ENCODE measurements around the gene GLUD2.
"Not testable (repeated sequence)": the region's sequence is repeated elsewhere in the genome, so short reads cannot be mapped to it uniquely, and the experiment has no call there.

Gene GLUD2

GRCh38 chrX:121052122-121052521, 4.7 kb downstream of the GLUD2 start:
- Histone ChIP-seq H3K4me1 (ENCODE audit: insufficient read depth, poor library complexity, severe bottlenecking) (no peaks in the 10 kb centered on the region), H3K9me3 (ENCODE audit: severe bottlenecking) (no peaks in the 10 kb centered on the region), H3K4me3 (ENCODE audit: severe bottlenecking) (no peak overlapping the region), H3K27ac (ENCODE audit: poor library complexity, severe bottlenecking) (no peak overlapping the region), H3K36me3 (ENCODE audit: low read depth) (no peaks in the 10 kb centered on the region), H3K27me3 (ENCODE audit: insufficient read depth, poor library complexity, severe bottlenecking) (no peaks in the 10 kb centered on the region)
- DNase-seq (ENCODE audit: low spot score) (no peak), ATAC-seq (ENCODE audit: low read depth) (peak; percentile 49; the same call in 1 of the 3 replicates)
- no peak for TF ChIP-seq CTCF (IDR thresholded peaks at IDR 0.05; ENCODE audit: poor library complexity, severe bottlenecking)

GRCh38 chrX:121062289-121062688, 14.9 kb downstream of the GLUD2 start:
- H3K4me3 ChIP-seq (ENCODE audit: severe bottlenecking): no peak overlapping the region
- no peak overlapping the region for H3K27ac ChIP-seq (ENCODE audit: poor library complexity, severe bottlenecking)
- H3K36me3 ChIP-seq (ENCODE audit: low read depth): no peaks in the 10 kb centered on the region
- no peaks in the 10 kb centered on the region for H3K4me1 ChIP-seq (ENCODE audit: insufficient read depth, poor library complexity, severe bottlenecking)
- no peak for TF ChIP-seq CTCF (IDR thresholded peaks at IDR 0.05; ENCODE audit: poor library complexity, severe bottlenecking)
- no peaks in the 10 kb centered on the region for H3K9me3 ChIP-seq (ENCODE audit: severe bottlenecking)
- DNase-seq (ENCODE audit: low spot score) (no peak), ATAC-seq (ENCODE audit: low read depth) (no peak)
- no peaks in the 10 kb centered on the region for H3K27me3 ChIP-seq (ENCODE audit: insufficient read depth, poor library complexity, severe bottlenecking)

GRCh38 chrX:121064579-121064978, 17.2 kb downstream of the GLUD2 start:
- no peak for DNase-seq (ENCODE audit: low spot score)
- TF ChIP-seq CTCF (IDR thresholded peaks at IDR 0.05; ENCODE audit: poor library complexity, severe bottlenecking): no peak
- Histone ChIP-seq H3K9me3 (ENCODE audit: severe bottlenecking) (no peaks in the 10 kb centered on the region), H3K27me3 (ENCODE audit: insufficient read depth, poor library complexity, severe bottlenecking) (no peaks in the 10 kb centered on the region), H3K4me3 (ENCODE audit: severe bottlenecking) (no peak overlapping the region), H3K36me3 (ENCODE audit: low read depth) (no peaks in the 10 kb centered on the region), H3K4me1 (ENCODE audit: insufficient read depth, poor library complexity, severe bottlenecking) (no peaks in the 10 kb centered on the region), H3K27ac (ENCODE audit: poor library complexity, severe bottlenecking) (no peak overlapping the region)
- no peak for ATAC-seq (ENCODE audit: low read depth)

- H3K9me3 ChIP-seq (ENCODE audit: severe bottlenecking); H3K4me3 ChIP-seq (ENCODE audit: severe bottlenecking); ATAC-seq (ENCODE audit: low read depth); H3K27me3 ChIP-seq (ENCODE audit: insufficient read depth, poor library complexity, severe bottlenecking); DNase-seq (ENCODE audit: low spot score); H3K36me3 ChIP-seq (ENCODE audit: low read depth); H3K27ac ChIP-seq (ENCODE audit: poor library complexity, severe bottlenecking); H3K4me1 ChIP-seq (ENCODE audit: insufficient read depth, poor library complexity, severe bottlenecking): not testable (repeated sequence)
Measured at GRCh38 chrX:121084247-121084646, 36.8 kb downstream of the GLUD2 start.

- no peak for DNase-seq (ENCODE audit: low spot score)
- Histone ChIP-seq H3K9me3 (ENCODE audit: severe bottlenecking) (no peaks in the 10 kb centered on the region), H3K4me3 (ENCODE audit: severe bottlenecking) (no peak overlapping the region), H3K27me3 (ENCODE audit: insufficient read depth, poor library complexity, severe bottlenecking) (no peaks in the 10 kb centered on the region), H3K36me3 (ENCODE audit: low read depth) (no peaks in the 10 kb centered on the region), H3K27ac (ENCODE audit: poor library complexity, severe bottlenecking) (no peak overlapping the region), H3K4me1 (ENCODE audit: insufficient read depth, poor library complexity, severe bottlenecking) (no peaks in the 10 kb centered on the region)
- no peak for ATAC-seq (ENCODE audit: low read depth)
- no peak for TF ChIP-seq CTCF (IDR thresholded peaks at IDR 0.05; ENCODE audit: poor library complexity, severe bottlenecking)
Measured at GRCh38 chrX:121084903-121085611, 37.6 kb downstream of the GLUD2 start.
